Activated T-cell treated with anti-CD3 and anti-CD28 coated beads, Interleukin-2, amount 50 U/mL, for 48 hours (primary cell): ENCODE data around the gene OR10V1.

Experiments used
- DNase-seq, 2 experiments: peaks; one replicate each; pipeline ENCODE4 v3.0.0-alpha.2; 2020

OR10V1 gene

GRCh38 chr11:59713745-59714144, at the start of gene OR10V1:
OR10V1 (minus strand) TSS chr11:59713845; CDS start chr11:59713845, 0 bp downstream.
- no peak for DNase-seq

- no peak for DNase-seq
Measured at GRCh38 chr11:59761993-59762392, 48.3 kb upstream of the OR10V1 start.

GRCh38 chr11:59760771-59761170, 47.1 kb upstream of the OR10V1 start:
- no peak for DNase-seq

- no peak for DNase-seq
Measured at GRCh38 chr11:59759900-59760299, 46.3 kb upstream of the OR10V1 start.

GRCh38 chr11:59758401-59759037, 44.9 kb upstream of the OR10V1 start:
- DNase-seq: no peak

- DNase-seq: no peak
Measured at GRCh38 chr11:59756845-59757244, 43.2 kb upstream of the OR10V1 start.

- DNase-seq: no peak
Measured at GRCh38 chr11:59756558-59756840, 42.9 kb upstream of the OR10V1 start.

GRCh38 chr11:59755701-59756557, 42.3 kb upstream of the OR10V1 start:
- peak; percentile 41 to 44 for DNase-seq

GRCh38 chr11:59754859-59755700, 41.4 kb upstream of the OR10V1 start, which contains the start of gene STX3:
STX3 (plus strand) TSS chr11:59755376; CDS start chr11:59755606, 230 bp downstream.
- DNase-seq: peak; percentile 71 to 77

- DNase-seq: peak in 1 of 2 experiments; percentile 55
Measured at GRCh38 chr11:59754494-59754858, 40.8 kb upstream of the OR10V1 start.

- peak; percentile 88 to 90 for DNase-seq
Measured at GRCh38 chr11:59753650-59754493, 40.2 kb upstream of the OR10V1 start.

- no peak for DNase-seq
Measured at GRCh38 chr11:59746111-59746510, 32.5 kb upstream of the OR10V1 start.

GRCh38 chr11:59730896-59731565, 17.4 kb upstream of the OR10V1 start:
- no peak for DNase-seq

- no peak for DNase-seq
Measured at GRCh38 chr11:59729834-59730233, 16.2 kb upstream of the OR10V1 start.

- DNase-seq: peak in 1 of 2 experiments; percentile 27
Measured at GRCh38 chr11:59728913-59729312, 15.3 kb upstream of the OR10V1 start.

GRCh38 chr11:59728154-59728553, 14.5 kb upstream of the OR10V1 start:
- DNase-seq: no peak

- DNase-seq: no peak
Measured at GRCh38 chr11:59727426-59727825, 13.8 kb upstream of the OR10V1 start.

- no peak for DNase-seq
Measured at GRCh38 chr11:59724066-59724465, 10.4 kb upstream of the OR10V1 start.

GRCh38 chr11:59719556-59719955, 5.9 kb upstream of the OR10V1 start:
- no peak for DNase-seq

- DNase-seq: no peak
Measured at GRCh38 chr11:59716051-59716450, 2.4 kb upstream of the OR10V1 start.

GRCh38 chr11:59710136-59710847, 3.4 kb downstream of the OR10V1 start:
- no peak for DNase-seq
